HUES64 (cell line): Measurements from ENCODE around the gene ANKRD44.

Experiments used
- H3K27ac ChIP-seq: 2 replicates; pipeline ENCODE4 v1.7.0; 2013; ENCODE audit warnings: low read depth, low read length, inconsistent platforms
- H3K27me3 ChIP-seq: 2 replicates; pipeline ENCODE4 v1.6.1; 2013; ENCODE audit warnings: mild to moderate bottlenecking, low read length; ENCODE audit not compliant: insufficient read depth
- H3K36me3 ChIP-seq: 2 replicates; pipeline ENCODE4 v1.6.1; 2013; ENCODE audit warnings: mild to moderate bottlenecking, low read length; ENCODE audit not compliant: insufficient read depth
- H3K4me1 ChIP-seq: 2 replicates; pipeline ENCODE4 v1.6.1; 2013; ENCODE audit warnings: mild to moderate bottlenecking, low read length, moderate library complexity; ENCODE audit not compliant: insufficient read depth
- H3K4me3 ChIP-seq: 2 replicates; pipeline ENCODE4 v1.5.1; 2013; ENCODE audit warnings: mild to moderate bottlenecking, low read length, moderate library complexity
- H3K9ac ChIP-seq: 2 replicates; pipeline ENCODE4 v1.6.1; 2013; ENCODE audit warnings: mild to moderate bottlenecking, low read depth, low read length
- H3K9me3 ChIP-seq: 2 replicates; pipeline ENCODE4 v1.6.1; 2013; ENCODE audit warnings: low read depth, low read length; ENCODE audit not compliant: insufficient read depth
- WGBS: fragments of 150-250, 120-280 bp; methylation state at CpG from one replicate; pipeline ENCODE4 v1.1.7; 2013; ENCODE audit warnings: missing lambda C conversion rate; 5-methylcytosine and 5-hydroxymethylcytosine counted together

The ANKRD44 gene

GRCh38 chr2:196971574-196972279, 338.9 kb downstream of the ANKRD44 start:
- H3K4me3 ChIP-seq = no peak overlapping the region
- WGBS = 82% methylated on average over 3 of the region's 3 CpGs
- H3K4me1 ChIP-seq = peaks cover 20% of the 10 kb centered on the region
- peaks cover 3% of the 10 kb centered on the region for H3K9me3 ChIP-seq
- no peaks in the 10 kb centered on the region for H3K36me3 ChIP-seq
- no peaks in the 10 kb centered on the region for H3K27me3 ChIP-seq
- peak overlapping the region; percentile 73 for H3K27ac ChIP-seq
- H3K9ac ChIP-seq = no peak overlapping the region

- Histone ChIP-seq H3K4me1 (peaks cover 36% of the 10 kb centered on the region), H3K36me3 (no peaks in the 10 kb centered on the region), H3K27ac (no peak overlapping the region), H3K9ac (no peak overlapping the region), H3K4me3 (no peak overlapping the region), H3K27me3 (no peaks in the 10 kb centered on the region), H3K9me3 (peaks cover 3% of the 10 kb centered on the region)
- 89% methylated on average over 4 of the region's 4 CpGs for WGBS
Measured at GRCh38 chr2:196970099-196970498, 340.5 kb downstream of the ANKRD44 start.

GRCh38 chr2:196968516-196968915, 342.1 kb downstream of the ANKRD44 start:
- Histone ChIP-seq H3K4me3 (no peak overlapping the region), H3K9me3 (peaks cover 3% of the 10 kb centered on the region), H3K36me3 (no peaks in the 10 kb centered on the region), H3K27me3 (no peaks in the 10 kb centered on the region), H3K9ac (no peak overlapping the region), H3K27ac (no peak overlapping the region), H3K4me1 (peaks cover 38% of the 10 kb centered on the region)
- WGBS = 89% methylated on average over 1 of the region's 1 CpG

- H3K9ac ChIP-seq = no peak overlapping the region
- no peak overlapping the region for H3K4me3 ChIP-seq
- H3K36me3 ChIP-seq = no peaks in the 10 kb centered on the region
- H3K4me1 ChIP-seq = peaks cover 38% of the 10 kb centered on the region
- WGBS = 95% methylated on average over 3 of the region's 3 CpGs
- no peaks in the 10 kb centered on the region for H3K27me3 ChIP-seq
- peaks cover 3% of the 10 kb centered on the region for H3K9me3 ChIP-seq
- no peak overlapping the region for H3K27ac ChIP-seq
Measured at GRCh38 chr2:196967775-196968174, 342.8 kb downstream of the ANKRD44 start.

- 16% methylated on average over 7 of the region's 7 CpGs for WGBS
- Histone ChIP-seq H3K27me3 (no peaks in the 10 kb centered on the region), H3K27ac (no peak overlapping the region), H3K9me3 (peaks cover 3% of the 10 kb centered on the region), H3K4me3 (no peak overlapping the region), H3K9ac (no peak overlapping the region), H3K36me3 (no peaks in the 10 kb centered on the region), H3K4me1 (peaks cover 37% of the 10 kb centered on the region)
Measured at GRCh38 chr2:196967116-196967515, 343.5 kb downstream of the ANKRD44 start.

GRCh38 chr2:196966061-196966460, 344.5 kb downstream of the ANKRD44 start:
- Histone ChIP-seq H3K27ac (no peak overlapping the region), H3K36me3 (no peaks in the 10 kb centered on the region), H3K27me3 (no peaks in the 10 kb centered on the region), H3K9ac (no peak overlapping the region), H3K4me3 (no peak overlapping the region), H3K9me3 (peaks cover 3% of the 10 kb centered on the region), H3K4me1 (peaks cover 27% of the 10 kb centered on the region)
- WGBS = no CpG with 5 or more reads among the region's 3 CpGs

- Histone ChIP-seq H3K36me3 (no peaks in the 10 kb centered on the region), H3K4me1 (peaks cover 25% of the 10 kb centered on the region), H3K27ac (no peak overlapping the region), H3K27me3 (no peaks in the 10 kb centered on the region), H3K4me3 (no peak overlapping the region), H3K9me3 (peaks cover 3% of the 10 kb centered on the region), H3K9ac (no peak overlapping the region)
- 77% methylated on average over 4 of the region's 4 CpGs for WGBS
Measured at GRCh38 chr2:196965651-196966050, 344.9 kb downstream of the ANKRD44 start.

- no peak overlapping the region for H3K9ac ChIP-seq
- no peaks in the 10 kb centered on the region for H3K36me3 ChIP-seq
- H3K27me3 ChIP-seq = no peaks in the 10 kb centered on the region
- H3K4me3 ChIP-seq = no peak overlapping the region
- no peak overlapping the region for H3K27ac ChIP-seq
- 92% methylated on average over 1 of the region's 1 CpG for WGBS
- H3K9me3 ChIP-seq = peaks cover 3% of the 10 kb centered on the region
- peaks cover 25% of the 10 kb centered on the region for H3K4me1 ChIP-seq
Measured at GRCh38 chr2:196963961-196964360, 346.6 kb downstream of the ANKRD44 start.

GRCh38 chr2:196963043-196963442, 347.5 kb downstream of the ANKRD44 start:
- no peak overlapping the region for H3K27ac ChIP-seq
- peaks cover 28% of the 10 kb centered on the region for H3K4me1 ChIP-seq
- H3K9ac ChIP-seq = no peak overlapping the region
- H3K9me3 ChIP-seq = no peaks in the 10 kb centered on the region; the same call in 1 of the 2 replicates
- WGBS = 96% methylated on average over 2 of the region's 2 CpGs
- H3K4me3 ChIP-seq = no peak overlapping the region
- no peaks in the 10 kb centered on the region for H3K27me3 ChIP-seq
- no peaks in the 10 kb centered on the region for H3K36me3 ChIP-seq

- H3K4me3 ChIP-seq = no peak overlapping the region
- no peak overlapping the region for H3K27ac ChIP-seq
- no peak overlapping the region for H3K9ac ChIP-seq
- H3K27me3 ChIP-seq = no peaks in the 10 kb centered on the region
- H3K9me3 ChIP-seq = no peaks in the 10 kb centered on the region
- WGBS = 94% methylated on average over 2 of the region's 2 CpGs
- peaks cover 33% of the 10 kb centered on the region for H3K4me1 ChIP-seq
- no peaks in the 10 kb centered on the region for H3K36me3 ChIP-seq
Measured at GRCh38 chr2:196962325-196962724, 348.3 kb downstream of the ANKRD44 start.

GRCh38 chr2:196961889-196962288, 348.7 kb downstream of the ANKRD44 start:
- Histone ChIP-seq H3K27me3 (no peaks in the 10 kb centered on the region), H3K9me3 (no peaks in the 10 kb centered on the region), H3K36me3 (no peaks in the 10 kb centered on the region), H3K9ac (no peak overlapping the region), H3K27ac (no peak overlapping the region), H3K4me1 (peaks cover 29% of the 10 kb centered on the region), H3K4me3 (no peak overlapping the region)
